Activated CD4-positive, alpha-beta memory T cell treated with anti-CD3 and anti-CD28 coated beads for 36 hours (primary cell): ENCODE measurements around the gene GPR52. TPM values are rescaled to one million over a fixed set of nuclear protein-coding genes. Genes with fewer than 3 reads are reported as not detected.

ENCODE experiments used
- CTCF ChIA-PET: fragments of 350-600 bp; sonication (Branson Sonifier 250); formaldehyde crosslinking; loops from one replicate; lab custom pipeline; 2021; ENCODE audit warnings: antibody characterized with exemption, inconsistent platforms; lab: Charles Lee
- POLR2A ChIA-PET: fragments of 350-600 bp; sonication (Branson Sonifier 250); formaldehyde crosslinking; loops from one replicate; lab custom pipeline; 2021; ENCODE audit warnings: antibody characterized with exemption; lab: Charles Lee
- DNase-seq: peaks from one replicate; pipeline ENCODE4 v3.0.0-alpha.2; 2020
- H3K27ac Mint-ChIP-seq: one replicate; pipeline ENCODE4 v1.8.0; 2021; ENCODE audit warnings: mixed read lengths
- H3K27me3 Mint-ChIP-seq: one replicate; pipeline ENCODE4 v1.8.0; 2021; ENCODE audit warnings: mixed read lengths
- H3K36me3 Mint-ChIP-seq: one replicate; pipeline ENCODE4 v1.8.0; 2021; ENCODE audit warnings: mixed read lengths
- H3K4me1 Mint-ChIP-seq: one replicate; pipeline ENCODE4 v1.8.0; 2021; ENCODE audit warnings: low read depth, mixed read lengths
- H3K4me3 Mint-ChIP-seq: one replicate; pipeline ENCODE4 v1.8.0; 2021; ENCODE audit warnings: mild to moderate bottlenecking, mixed read lengths
- H3K9me3 Mint-ChIP-seq: one replicate; pipeline ENCODE4 v1.8.0; 2021; ENCODE audit warnings: mixed read lengths
- intact Hi-C: fragments of 100-400 bp; cut with micrococcal nuclease; formaldehyde crosslinking; loops from one replicate; pipeline ENCODE4 v1.15.1; 2023
- total RNA-seq, 2 experiments: library from RNA; stranded (reverse); gene quantifications; one replicate each; pipeline ENCODE4 v1.2.3, GENCODE V29; 2021

The GPR52 gene
- total RNA-seq, 2 experiments from 2014 or later, result 0.33 to 0.56 TPM

- Mint-ChIP-seq H3K27ac (no peak overlapping the region), H3K9me3 (no peaks in the 10 kb centered on the region), H3K4me3 (no peak overlapping the region), H3K36me3 (no peaks in the 10 kb centered on the region), H3K27me3 (no peaks in the 10 kb centered on the region), H3K4me1 (no peaks in the 10 kb centered on the region)
- intact Hi-C loops, result no loop called here
- CTCF ChIA-PET, result no interaction called here
- POLR2A ChIA-PET, result no interaction called here
- no peak for DNase-seq
Measured at GRCh38 chr1:174479281-174479680, 31.5 kb downstream of the GPR52 start.

- Mint-ChIP-seq H3K27ac (no peak overlapping the region), H3K36me3 (peaks cover 1% of the 10 kb centered on the region), H3K27me3 (no peaks in the 10 kb centered on the region), H3K4me1 (peaks cover 2% of the 10 kb centered on the region), H3K9me3 (peaks cover 1% of the 10 kb centered on the region), H3K4me3 (no peak overlapping the region)
- ChIA-PET CTCF (no interaction called here), POLR2A (no interaction called here)
- intact Hi-C loops, result no loop called here
- no peak for DNase-seq
Measured at GRCh38 chr1:174480324-174480723, 32.6 kb downstream of the GPR52 start.

GRCh38 chr1:174491606-174492005 lies 43.8 kb downstream of the GPR52 start:
- intact Hi-C loops, result no loop called here
- no peak overlapping the region for H3K4me3 Mint-ChIP-seq
- ChIA-PET POLR2A (no interaction called here), CTCF (interaction anchor here (0.9 kb wide), 1 partner anchor 229 kb away, joined by 3 read pairs; no protein-coding TSS in a partner anchor)
- no peaks in the 10 kb centered on the region for H3K27me3 Mint-ChIP-seq
- peaks cover 10% of the 10 kb centered on the region for H3K36me3 Mint-ChIP-seq
- no peaks in the 10 kb centered on the region for H3K4me1 Mint-ChIP-seq
- DNase-seq, result no peak
- H3K27ac Mint-ChIP-seq, result no peak overlapping the region
- H3K9me3 Mint-ChIP-seq, result peaks cover 2% of the 10 kb centered on the region

- DNase-seq, result no peak
- H3K4me1 Mint-ChIP-seq, result no peaks in the 10 kb centered on the region
- no peaks in the 10 kb centered on the region for H3K27me3 Mint-ChIP-seq
- H3K4me3 Mint-ChIP-seq, result no peak overlapping the region
- intact Hi-C loops, result no loop called here
- H3K27ac Mint-ChIP-seq, result no peak overlapping the region
- no peaks in the 10 kb centered on the region for H3K36me3 Mint-ChIP-seq
- ChIA-PET CTCF (interaction anchor here (1.0 kb wide), 1 partner anchor 47 kb away, joined by 3 read pairs; no protein-coding TSS in a partner anchor), POLR2A (no interaction called here)
- no peaks in the 10 kb centered on the region for H3K9me3 Mint-ChIP-seq
Measured at GRCh38 chr1:174497478-174497877, 49.7 kb downstream of the GPR52 start.
